DMS79 treated with DMSO at 0.1 percent for 48 hours (cell line): ENCODE measurements around the gene SAE1.
"Not testable (repeated sequence)": the region's sequence is repeated elsewhere in the genome, so short reads cannot be mapped to it uniquely, and the experiment has no call there.

Experiments used
- DNase-seq: peaks from one replicate; lab custom pipeline; 2025; lab: John Stamatoyannopoulos, UW

SAE1 gene

DNA sequence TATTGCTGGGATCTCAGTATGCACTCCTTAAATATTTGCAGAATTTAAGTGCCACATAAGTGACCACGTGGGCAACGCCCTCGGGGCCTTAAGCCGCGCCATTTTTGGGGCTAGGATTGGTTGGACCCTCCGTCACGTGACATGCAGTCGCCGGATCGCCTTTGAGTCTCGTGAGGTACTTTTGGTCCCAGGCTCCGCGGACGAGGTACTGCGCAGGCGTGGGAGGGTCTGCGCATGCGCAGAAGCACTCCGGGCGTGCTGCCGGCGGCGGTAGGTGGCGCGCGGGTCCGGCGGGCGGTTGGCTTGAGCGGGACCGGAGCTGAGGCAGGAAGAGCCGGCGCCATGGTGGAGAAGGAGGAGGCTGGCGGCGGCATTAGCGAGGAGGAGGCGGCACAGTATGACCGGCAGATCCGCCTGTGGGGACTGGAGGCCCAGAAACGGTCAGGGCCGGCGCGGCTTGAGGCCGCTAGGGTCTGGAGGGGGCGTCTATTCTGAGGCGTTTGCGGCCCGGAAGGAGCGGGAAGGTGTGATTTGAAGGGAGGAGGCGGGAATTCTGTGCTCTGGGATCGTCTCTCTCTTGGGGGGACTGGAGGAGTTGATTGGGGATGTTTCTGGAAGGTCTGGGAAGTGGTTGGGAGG lies at the start of gene SAE1:
SAE1 (plus strand) TSS at position 247 of the 639 bp plus-strand sequence; CDS start at position 343, 96 bp downstream.
- peak; percentile 98 for DNase-seq

DNA sequence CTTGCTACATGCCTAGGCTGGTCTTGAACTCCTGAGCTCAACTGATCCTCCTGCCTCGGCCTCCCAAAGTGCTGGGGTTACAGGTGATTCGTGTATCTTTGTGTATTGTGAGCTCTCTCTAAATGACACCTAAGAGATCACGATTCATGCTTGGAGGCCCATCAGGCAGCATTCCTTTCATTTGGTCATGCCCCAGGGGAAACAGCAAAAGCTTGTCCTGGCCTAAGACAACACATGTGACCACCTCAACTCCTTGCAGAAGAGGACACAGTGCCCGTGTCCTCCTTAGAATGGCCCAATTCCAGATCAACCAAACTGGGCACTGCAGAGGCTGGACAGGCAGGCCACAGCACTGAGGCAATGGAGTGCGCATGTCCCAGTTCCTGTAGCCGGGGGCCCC lies 49.5 kb upstream of the SAE1 start:
- DNase-seq: no peak

DNA sequence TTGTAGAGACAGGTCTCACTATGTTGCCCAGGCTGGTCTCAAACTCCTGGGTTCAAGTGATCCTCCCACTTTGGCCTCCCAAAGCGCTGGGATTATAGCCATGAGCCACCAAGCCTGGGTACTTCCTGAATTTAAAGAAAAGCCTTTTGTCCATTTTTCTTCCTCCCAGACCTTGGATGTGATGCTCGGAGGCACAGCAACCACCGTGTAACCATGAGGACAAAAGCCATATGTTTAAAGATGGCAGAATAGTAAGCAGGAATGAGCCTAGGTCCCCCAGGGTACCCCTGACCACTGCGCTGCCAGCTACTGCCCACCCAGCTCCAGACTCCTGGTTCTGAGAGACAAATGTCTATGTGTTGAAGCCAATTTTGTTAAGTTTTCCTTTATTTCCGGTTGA lies 48.1 kb upstream of the SAE1 start:
- DNase-seq: no peak

DNA sequence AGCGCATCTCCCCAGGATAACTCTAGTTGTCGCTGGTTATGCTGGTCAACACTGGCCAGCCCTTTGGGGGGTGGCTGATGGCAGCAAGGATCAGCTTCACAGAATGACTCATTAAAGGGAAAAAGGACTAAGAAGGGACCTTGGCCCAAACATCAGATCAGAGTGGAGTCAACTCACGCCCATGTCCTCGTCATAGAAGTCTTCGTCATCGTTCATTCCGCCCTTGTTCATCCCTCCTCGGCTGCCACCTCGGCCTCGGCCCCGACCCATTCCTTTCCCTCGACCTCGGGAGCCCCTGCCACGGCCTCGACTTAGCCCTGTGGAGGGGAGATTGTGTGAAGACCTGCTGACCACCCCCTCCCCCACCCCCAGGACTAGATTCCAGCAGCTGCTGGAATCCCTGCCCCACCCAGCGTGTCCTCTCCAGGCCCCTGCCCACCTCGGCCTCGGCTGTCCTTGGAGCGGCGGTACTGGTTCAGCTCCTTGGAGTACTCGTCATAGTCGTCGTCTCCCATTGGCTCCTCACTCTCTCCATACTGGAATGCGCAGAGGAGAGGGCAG lies 45.7 kb upstream of the SAE1 start:
- no peak for DNase-seq

DNA sequence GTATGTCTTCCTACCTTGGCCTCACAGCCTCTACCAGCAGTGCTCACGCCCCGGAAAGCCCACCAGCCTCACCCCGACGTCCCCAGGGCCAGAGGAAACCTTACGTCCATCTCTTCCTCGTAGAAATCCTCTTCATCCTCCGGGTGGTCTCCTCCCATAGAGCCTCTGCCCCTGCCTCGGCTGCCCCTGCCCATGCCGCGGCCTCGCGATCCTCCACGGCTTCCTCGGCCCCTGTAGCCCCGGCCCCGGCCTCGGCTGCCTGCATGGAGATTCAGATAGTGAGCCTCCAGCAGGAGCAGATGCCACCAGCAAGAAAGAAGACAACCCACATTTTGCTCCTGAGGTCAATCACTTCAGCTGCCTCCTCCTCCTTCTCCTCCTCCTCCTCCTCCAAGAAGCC lies 44.4 kb upstream of the SAE1 start:
- DNase-seq: no peak

DNA sequence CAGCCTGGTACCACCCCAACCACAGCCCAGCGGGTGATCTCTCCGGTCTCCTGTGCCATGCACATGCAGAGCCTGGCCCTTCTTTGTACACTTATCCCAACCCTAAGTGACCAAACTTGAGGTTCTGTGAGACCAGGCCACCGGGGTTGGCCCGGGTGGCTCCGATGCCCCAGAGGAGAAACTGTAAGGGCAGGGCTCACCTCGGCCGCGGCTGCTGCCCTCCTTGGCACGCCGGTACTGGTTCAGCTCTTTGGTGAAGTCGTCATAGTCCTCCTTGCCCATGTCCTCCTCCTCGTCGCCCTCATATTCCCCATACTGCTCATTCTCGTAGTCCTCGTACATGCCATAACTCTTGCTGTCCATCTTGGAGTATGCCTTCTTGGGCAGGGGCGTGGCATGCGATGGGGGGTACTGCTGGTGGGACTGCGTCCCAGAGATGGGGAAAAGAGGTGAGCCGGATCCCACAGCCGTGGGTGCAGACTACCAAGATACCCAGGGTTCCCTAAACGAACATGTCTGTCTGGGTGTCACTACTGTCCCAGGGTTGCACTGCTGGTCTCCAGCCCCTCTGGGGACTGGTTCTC lies 40.8 kb upstream of the SAE1 start:
- no peak for DNase-seq

DNA sequence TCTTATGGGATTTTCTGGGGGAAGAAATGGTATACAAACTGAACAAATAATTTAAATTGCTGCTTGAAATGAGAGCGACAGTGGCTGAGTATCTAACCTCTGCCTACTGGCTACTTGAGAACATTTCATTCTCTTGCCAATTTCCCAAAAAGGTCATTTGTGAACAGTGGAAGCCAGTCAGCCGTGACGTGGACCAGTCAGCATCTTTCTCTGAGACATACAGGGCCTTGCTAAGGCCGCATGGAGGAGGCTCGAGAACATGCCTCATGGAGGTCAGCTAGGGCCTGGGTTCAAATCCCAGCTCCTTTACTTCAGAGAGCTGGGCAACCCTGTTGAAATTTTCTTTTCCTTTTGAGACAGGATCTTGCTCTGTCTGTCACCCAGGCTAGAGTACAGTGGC lies 37.4 kb upstream of the SAE1 start:
- DNase-seq: no peak

DNA sequence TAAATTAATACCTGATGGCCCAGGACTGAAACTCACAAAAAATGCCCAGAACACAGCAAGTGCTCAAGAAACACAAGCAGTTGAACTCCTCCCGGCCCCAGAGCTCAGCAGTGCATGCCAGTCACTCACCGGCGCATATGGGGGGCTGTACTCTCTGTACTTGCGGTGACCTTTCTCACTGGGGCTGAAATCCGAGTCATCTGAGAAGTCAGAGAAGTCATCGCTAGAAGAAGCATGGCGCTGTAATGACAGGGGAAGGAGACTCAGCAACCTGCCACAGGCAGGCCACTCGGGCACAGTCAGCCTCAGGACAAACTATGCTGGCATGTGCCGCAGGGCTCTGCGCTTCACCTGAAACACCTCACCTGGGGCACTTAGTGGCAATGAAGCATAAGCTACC lies 36.8 kb upstream of the SAE1 start:
- no peak for DNase-seq

DNA sequence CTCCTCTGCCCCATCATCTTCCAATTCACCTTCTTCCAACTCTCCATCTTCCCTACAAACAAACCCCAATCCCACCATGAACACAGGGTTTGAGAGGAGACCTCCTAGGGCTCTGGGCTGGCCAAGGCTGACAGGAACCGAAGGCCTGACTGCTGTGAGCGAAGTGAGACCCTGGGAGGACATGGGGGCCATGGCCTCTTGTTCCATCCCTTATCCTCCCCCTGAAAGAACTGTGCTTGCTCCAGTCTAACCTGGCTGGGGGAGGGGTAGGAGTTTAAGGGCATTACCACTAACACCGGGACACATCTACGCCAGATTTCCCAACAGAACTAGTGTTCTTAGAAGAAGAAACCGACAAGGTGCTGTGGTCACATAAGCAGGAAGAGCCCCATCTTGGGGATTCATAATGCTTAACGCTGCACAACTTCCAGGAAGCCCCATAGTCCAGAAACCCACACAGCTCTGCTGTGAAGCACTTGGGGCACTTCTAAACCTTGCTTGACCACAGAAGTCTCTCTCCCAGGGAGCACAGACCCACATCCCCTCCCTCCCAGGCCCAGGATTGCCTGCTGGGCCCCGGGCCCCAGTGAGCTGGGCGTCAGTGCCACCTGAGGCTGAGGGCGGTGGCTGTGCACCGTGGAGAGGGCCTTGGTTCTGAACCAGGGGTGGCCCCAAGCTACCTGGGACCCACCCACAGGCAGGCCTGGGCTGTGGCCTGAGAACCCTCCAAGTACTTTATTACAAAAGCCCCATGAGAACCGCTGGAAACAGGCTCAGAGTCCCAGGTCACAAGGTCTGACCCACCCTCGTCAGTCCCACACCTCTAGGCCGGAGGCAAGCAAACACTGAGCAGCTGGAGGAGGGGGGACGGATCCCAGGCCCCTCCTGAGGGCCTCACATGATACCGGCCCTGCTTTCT lies 35.8 kb upstream of the SAE1 start:
- no peak for DNase-seq

DNA sequence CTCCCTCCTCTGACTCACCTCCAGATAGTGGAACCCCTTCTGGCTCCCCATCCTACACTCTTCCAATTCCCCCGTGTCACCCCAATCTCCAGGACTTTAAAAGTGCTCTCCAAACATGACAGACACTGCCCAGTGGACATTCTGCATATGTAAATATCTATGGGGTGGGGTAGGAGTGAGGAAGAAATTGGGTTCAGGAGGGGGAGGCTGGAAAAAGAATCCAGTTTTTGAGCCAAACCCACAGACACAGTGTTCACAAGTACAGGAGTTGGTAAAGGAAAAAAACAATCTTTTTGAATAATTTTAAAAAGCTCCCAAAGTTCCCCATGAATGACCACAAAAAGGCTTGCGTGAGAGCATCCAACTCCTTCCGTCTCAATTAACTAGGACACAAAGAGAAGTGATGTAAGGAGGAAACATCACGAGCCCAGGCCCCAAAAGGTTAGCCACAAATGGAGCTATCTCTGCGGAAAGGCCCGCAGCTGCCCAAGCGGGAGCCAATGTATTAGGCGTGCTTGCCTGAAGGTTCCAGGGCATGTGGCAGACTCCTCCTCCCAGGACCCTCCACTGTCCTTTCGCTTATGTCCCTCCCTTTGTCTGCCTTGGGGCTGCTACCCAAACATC lies 35.0 kb upstream of the SAE1 start:
- no peak for DNase-seq

DNA sequence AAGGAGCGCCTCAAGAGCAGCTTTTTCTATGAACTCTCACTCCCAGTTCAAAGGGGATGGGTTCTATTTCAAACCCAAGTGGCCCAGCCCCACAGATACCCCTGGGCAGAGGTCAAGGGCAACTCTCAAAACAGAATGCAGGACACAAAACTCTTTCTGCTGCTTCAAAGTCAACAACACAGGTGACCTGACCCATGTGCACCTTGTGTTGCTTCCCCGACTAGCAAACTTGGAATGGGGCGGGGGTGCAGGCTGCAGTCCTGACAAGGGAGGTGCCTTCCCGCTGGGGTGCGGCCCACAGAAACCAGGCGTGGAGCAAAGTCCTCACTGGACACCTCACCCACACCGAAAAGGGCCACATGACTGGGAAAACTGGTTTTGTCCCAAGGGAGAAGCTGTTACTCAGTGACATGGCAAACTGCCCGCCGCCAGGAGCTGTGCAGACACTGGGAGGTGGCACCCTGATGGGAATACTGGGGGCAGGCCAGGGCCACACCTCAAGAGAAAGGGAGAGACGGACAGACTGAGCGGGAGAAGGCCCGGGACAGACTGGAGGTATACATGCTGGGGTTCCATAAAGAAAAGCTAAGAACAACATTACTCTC lies 34.4 kb upstream of the SAE1 start:
- no peak for DNase-seq

DNA sequence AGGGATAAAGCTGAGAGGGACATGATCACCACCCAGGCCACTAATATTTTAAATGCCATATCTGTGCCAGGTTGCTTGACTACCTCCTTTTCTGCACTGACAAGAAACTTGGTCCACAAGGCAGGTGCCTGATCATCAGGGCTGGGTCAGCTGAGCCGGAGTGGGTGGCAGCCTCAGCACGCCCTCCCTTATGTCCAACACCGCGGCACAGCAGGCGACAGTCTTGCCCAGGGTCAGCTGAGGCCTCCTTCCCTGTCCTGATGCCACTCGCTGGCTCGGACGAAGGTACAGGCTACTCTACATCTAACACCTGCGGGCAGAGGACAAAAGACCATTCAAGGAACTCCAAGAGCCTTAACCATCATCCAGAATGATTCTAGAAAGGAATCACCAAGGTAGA lies 33.9 kb upstream of the SAE1 start:
- DNase-seq: no peak

DNA sequence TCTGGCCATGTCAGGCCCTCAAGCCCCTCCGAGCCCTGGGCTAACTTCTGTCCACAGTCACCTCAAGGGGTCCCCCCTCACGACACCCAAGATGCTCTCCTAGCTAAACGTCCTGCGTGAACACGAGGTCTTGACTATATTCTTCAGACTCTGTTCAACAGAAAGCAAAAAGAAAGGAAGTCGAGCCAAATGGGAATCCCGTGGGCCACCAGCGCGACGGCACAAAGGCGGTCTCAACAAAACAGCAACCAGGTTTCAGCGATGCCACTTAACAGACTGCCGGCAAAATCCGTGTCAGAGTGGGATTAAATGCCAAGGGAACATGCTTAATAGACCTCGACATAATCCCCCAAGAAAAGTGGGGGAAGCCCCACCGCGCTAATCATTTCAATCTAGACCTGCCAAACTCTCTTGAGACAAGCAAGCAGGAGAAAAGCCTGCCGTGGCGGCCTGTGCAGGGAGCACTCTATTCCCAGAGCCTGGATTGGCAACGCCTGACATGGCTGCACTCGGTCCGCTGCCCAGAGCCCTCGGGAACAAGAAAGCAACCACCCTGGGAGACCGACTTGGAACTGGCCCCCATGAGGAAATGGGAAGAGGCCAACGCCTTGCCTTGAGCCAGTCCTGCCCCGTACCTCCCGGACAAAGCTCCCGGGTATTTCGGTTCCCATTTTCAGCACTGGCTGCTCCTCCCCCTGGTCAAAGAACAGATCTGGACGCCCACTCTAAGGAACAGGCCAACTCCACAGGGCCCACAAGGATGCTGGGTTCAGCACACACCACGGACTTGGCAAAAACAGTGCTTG lies 33.0 kb upstream of the SAE1 start:
- DNase-seq: no peak

DNA sequence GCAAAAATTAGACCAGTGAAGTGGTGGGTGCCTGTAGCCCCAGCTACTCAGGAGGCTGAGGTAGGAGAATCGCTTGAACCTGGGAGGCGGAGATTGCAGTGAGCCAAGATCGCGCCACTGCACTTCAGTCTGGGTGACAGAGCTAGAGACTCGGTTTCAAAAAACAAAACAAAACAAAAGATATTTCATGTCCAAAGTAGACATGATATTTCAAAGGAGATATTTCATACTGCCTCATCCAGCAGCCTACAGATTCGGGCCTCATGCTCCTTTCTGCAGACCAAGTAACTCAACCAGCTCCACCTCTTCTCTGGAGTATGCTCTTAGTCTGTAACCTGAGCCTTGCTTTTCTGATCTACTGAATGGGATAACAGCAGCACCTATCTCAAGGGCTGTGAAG lies 32.0 kb upstream of the SAE1 start:
- DNase-seq: no peak

DNA sequence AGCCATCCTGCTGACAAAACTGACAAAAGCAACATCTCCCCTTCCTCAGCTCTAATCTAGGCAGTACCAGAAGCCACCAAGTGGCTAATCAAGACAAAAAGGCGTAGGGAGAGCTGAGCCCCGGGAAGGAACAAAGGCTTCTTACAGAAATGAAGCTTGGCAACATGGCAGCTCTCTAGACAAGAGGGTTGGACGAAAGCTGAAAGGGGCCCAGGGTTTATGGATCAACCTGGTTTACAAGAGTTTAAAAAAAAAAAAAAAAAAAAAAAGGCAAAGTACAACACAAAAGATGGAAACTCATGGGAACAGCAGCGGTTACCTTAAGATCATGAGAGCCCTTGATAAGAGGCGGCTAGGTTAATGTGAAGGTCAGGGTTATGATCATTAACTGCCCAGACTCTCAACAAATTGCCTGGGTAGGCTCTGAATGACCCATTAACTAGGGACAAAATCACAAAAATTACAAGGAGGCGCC lies 31.0 kb upstream of the SAE1 start:
- no peak for DNase-seq

DNA sequence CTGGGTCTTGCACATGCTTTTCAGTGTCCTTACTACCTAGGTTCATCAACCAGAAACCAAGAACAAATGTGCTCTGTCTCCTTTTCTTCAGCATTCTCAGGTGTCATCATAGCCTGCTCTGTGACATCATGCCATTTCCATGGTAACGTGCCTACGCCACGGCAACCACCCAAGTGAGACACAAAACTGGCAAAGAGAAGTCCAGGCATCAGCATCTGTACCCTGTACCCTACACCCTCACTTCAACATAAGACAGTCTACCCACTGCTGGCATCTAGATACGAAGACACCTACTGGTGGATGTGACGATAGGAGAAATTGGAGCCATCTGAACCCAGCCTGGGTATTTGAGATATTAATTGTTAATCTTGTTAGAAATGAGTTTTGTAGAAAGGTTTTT lies 30.3 kb upstream of the SAE1 start:
- no peak for DNase-seq

DNA sequence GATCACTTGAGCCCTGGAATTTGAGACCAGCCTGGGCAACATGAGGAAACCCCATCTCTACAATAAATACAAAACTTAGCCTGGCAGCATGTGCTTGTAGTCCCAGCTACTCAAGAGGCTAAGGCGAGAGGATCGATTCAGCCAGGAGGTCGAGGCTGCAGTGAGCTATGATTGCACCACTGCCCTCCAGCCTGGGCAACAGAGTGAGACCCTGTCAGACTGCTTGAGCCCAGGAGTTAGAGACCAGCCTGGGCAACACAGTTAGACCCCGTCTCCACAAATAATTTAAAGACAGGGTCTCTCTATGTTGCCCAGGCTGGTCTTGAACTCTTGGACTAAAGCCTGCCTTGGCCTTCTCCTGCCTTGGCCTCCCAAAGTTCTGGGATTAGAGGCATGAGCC lies 29.5 kb upstream of the SAE1 start:
- DNase-seq: not testable (repeated sequence)

DNA sequence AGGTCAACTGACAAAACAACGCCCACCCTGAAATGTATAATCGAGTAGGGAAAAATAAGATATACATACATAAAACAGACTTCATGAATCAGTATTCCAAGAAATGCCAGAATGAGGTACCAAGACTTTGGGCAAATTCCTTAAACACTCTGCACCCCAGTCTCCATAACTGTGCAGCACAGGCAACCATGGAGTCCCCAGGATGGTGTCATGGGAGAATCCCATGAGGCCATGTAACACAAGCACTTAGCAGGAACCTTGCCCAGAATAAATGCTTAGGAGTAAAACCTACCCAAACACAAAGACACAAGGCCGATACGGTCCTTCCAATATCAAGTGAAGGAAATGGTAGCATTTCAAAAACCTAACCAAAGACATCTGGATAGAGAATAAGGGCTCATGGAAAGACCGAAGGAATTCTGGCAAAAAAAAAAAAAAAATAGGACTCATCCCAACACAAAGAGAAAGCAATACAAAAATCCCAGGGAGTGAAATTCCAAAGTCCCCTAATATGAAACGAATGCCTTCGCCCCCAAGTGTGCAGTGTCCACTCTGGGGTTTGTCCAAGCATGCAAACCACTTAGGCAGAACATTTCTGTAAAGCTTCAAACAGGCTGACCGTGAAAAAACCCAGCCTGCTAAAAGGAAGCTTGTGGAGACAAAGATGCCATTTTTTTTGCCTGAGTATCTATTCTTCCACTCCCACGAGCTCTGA lies 28.1 kb upstream of the SAE1 start:
- no peak for DNase-seq

DNA sequence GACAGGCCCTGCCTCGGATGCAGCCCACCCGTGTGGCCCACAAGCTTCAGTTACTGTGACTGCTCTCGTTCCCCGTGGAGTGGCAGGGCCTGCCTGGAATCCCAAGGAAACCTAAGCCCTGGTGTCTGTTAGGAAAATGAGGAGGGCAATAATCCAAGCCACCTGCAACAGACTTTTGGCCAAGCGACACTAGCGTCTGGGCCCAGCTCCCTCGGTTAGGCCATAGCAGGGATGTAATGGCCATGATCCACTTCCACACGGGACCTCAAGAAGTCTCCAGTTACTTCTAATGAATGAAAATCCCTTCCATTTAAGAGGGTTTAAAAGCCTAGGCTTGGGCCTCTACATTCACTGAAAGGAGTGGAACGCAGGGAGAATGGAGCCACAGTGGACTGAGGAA lies 26.0 kb upstream of the SAE1 start:
- DNase-seq: no peak

DNA sequence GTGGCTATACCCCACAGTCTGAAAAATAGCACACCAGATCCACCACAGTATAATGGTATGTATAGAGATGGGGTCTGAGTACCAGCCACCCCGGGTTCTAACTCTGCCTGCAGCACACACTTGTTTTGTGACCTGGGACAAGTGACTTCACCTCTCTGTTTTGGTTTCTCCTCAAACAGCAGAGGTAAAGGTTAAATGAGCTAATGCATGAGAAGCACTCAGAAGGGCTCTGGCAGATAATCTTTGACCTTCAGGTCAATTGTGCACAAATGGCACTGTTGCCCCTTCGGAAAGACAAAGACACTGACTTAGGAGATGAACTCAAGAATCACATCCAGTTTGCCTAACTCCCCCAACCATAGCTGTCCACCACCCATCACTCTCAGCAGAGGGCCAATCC lies 24.8 kb upstream of the SAE1 start:
- DNase-seq: no peak
